Posterior vena cava (tissue), 2 donors: Measurements from ENCODE around the gene CARMIL1. TPM values are rescaled to one million over a fixed set of nuclear protein-coding genes. Genes with fewer than 3 reads are reported as not detected.
"Not testable (repeated sequence)": the region's sequence is repeated elsewhere in the genome, so short reads cannot be mapped to it uniquely, and the experiment has no call there.

Source experiments
- DNase-seq: peaks from one replicate; pipeline ENCODE4 v3.0.0-alpha.2; 2020; ENCODE audit warnings: low spot score
- intact Hi-C, 2 donors: fragments of 100-400 bp; cut with DNase I; formaldehyde crosslinking; loops; one replicate each; pipeline versions ENCODE4 v1.14.1 to v1.14.2; 2022 to 2023
- total RNA-seq, 2 donors: library from RNA; stranded (reverse); fragmentation: NEBNext Ultra II Directional; extraction: Animal tissue kit (Norgen Biotek cat#: 25700); gene quantifications; one replicate each; pipeline ENCODE4 v1.2.1, GENCODE V29; 2021
- donor health status: DM: yes; HTN: yes; CAD: no.
- donor health status: DM: yes; HTN: yes; CAD: no.

The CARMIL1 gene
- total RNA-seq, 2 donors from 2014 or later, result 19.8 to 20.4 TPM

DNA sequence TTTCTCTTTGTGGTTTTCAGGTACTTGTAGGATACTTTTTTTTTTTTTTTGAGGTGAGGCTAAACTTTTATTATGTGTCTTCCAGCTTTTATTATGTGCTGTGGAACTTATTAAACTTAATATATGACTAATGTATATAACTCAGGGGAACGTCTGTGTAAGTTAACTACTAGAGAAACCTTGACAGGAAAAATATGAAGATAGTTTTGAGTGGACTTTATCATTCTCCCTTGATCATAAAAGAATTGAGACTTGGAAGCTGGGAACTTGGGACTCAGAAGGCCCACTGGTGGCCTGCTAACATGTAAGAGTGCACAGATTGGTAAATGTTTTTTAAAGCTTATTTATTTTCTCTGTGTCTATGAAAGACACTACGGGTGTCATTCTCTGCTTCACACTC, 73.1 kb downstream of the CARMIL1 start:
- intact Hi-C loops, result no loop called here
- no peak for DNase-seq

- intact Hi-C loops, result no loop called here
- DNase-seq, result no peak
Measured at GRCh38 chr6:25354078-25354932, 75.1 kb downstream of the CARMIL1 start.

GRCh38 chr6:25359191-25359861, 80.2 kb downstream of the CARMIL1 start:
- DNase-seq, result no peak
- intact Hi-C loops, result no loop called here

DNA sequence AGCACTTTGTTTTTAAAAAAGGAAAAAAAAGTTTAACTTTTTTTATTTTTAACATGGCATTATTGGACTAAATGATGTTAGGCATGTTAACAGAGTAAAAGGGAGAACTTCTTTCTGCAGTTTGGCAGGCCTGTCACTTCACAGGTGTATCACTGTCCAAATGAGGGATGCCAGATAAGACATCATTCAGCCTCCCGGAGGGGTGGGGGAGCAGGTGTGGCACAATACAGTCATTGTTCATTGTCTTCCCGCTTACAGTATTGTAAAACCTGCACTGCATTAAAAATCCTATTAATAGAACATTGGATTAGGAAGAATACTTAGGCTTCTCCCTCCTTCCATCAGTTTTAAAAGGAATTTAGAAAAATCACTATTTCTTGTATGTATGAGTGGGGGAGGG, 80.7 kb downstream of the CARMIL1 start:
- no peak for DNase-seq
- intact Hi-C loops, result no loop called here

GRCh38 chr6:25360621-25361020, 81.4 kb downstream of the CARMIL1 start:
- intact Hi-C loops, result no loop called here
- no peak for DNase-seq

- DNase-seq, result no peak
- intact Hi-C loops, result no loop called here
Measured at GRCh38 chr6:25363427-25363826, 84.3 kb downstream of the CARMIL1 start.

DNA sequence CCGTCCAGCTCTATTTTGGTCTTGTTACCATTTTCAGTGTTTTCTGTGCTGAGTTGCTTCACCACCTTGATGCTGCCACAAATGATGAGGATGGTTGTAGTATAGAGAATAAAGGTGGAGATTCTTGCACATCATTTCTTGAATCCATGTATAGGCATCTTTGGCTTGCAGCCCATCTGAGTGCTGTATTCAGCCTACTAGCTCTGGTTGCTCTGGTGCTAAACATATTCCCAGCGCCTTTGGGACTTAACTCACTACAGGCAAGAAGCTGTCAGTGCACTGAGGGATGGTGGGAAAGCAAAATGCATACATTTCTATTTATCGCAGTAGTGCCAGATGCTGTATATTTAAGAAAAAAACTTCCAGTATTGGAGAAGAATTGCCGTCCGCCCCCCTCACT, 86.0 kb downstream of the CARMIL1 start:
- DNase-seq, result no peak
- intact Hi-C loops, result no loop called here

DNA sequence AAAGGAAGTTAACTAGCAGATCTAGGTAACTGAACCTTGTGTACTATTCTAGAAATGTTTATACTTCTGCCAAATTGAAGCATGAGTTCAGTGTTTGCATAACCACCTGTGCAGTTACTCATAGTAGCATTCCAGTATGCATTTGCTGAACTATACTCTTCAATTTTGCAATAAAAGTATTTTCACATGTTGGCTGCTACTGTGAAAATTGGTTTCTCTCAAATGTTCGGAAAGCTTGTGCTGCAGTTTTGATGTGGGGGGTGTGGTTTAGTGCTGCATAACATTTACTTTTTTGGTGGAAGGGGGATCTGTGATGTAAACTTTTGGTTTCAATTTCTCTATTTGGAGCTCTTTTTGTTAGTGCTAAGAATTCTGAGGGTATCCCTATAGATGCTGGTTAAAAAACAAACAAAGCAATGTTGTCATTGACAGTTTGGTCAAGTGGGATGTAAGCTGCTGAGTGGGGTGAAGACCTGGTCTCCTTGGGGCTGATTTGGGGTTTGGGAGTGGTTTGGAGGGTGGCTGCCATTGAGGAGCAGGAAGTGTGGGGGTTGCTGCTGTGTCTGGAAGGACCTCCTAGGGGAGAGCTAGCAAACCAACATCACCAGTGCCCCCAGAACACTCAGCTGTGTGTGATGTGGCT, 87.8 kb downstream of the CARMIL1 start:
- intact Hi-C loops, result no loop called here
- no peak for DNase-seq

DNA sequence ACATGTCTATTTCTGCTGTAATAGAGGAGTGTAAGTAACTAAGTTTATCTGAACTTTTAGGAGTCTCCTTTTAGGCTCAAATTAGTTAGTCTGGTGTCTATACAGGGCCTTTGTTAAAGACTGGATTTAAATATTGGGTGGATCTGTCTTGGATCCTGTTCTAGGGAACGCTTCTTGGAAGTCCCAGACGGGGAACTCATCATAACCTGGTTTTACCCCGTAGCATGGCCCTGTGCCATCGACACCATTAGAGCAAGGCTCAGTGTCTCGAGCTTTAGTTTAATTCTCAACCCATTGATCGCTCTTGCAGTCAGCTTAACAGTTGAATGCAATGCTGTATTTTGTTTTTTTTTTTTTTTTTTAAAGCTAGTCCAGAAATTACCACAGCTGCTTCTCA, 89.9 kb downstream of the CARMIL1 start:
- no peak for DNase-seq
- intact Hi-C loops, result no loop called here

GRCh38 chr6:25369433-25370177, 90.4 kb downstream of the CARMIL1 start:
- DNase-seq, result no peak
- intact Hi-C loops, result no loop called here

DNA sequence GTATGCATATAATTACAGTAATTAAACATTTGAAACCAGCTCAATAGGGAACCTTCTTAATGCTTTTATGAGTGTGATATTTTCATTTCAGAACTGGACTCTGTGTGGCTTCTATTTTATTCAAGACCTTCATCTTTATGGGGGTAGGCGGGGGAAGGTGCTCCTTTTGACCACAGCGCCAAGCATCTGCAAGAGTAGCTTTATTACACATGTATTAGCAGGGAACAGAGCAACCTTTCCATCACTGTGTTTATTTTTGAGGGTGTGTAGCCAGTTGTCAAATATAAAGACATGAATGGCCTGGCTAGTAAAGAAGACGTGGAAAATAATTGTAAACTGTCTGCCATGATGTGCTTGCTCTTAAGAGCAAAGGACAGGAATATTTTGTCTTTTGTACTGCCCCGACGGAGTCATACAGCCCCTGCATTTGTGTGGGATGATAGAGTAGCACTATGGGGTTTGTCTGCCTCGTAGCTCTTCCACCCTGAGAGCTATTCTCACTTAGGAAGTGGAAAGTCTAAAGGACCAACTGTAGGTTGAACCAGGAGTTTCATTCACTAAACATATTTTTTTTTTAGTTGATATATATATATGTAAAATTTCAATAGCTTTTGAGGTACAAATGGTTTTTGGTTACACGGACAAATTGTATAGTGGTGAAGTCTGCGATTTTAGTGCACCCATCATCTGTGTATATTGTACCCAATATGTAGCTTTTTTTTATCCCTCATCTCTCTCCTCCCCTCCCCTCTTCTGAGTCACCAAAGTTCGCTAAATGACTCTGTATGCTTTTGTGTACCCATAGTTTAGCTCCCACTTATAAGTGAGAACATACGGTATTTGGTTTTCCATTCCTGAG, 91.2 kb downstream of the CARMIL1 start:
- DNase-seq, result no peak
- intact Hi-C loops, result no loop called here

GRCh38 chr6:25371037-25371347, 91.8 kb downstream of the CARMIL1 start:
- intact Hi-C loops, result no loop called here
- no peak for DNase-seq

- intact Hi-C loops, result no loop called here
- no peak for DNase-seq
Measured at GRCh38 chr6:25375125-25375524, 96.0 kb downstream of the CARMIL1 start.

DNA sequence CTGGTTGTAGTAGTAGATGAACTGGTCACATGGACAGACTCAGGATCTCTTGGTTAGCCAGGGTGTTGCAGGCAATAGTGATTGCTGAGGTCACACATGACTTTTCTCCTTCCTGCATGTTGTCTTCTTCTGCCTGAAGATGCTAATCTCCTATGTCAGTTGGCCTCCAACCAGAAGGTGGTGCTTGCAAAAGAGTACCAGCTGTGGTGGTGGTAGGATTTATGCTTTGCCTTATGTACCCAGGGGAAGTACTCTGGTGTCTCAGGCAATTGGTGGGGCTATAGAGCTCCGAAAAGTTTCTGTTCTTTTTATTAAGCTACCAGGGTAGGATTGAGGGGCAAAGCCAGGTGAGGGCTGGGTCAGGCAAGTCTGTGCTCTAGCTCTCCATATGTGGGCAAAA, 98.5 kb downstream of the CARMIL1 start:
- DNase-seq, result no peak
- intact Hi-C loops, result no loop called here

DNA sequence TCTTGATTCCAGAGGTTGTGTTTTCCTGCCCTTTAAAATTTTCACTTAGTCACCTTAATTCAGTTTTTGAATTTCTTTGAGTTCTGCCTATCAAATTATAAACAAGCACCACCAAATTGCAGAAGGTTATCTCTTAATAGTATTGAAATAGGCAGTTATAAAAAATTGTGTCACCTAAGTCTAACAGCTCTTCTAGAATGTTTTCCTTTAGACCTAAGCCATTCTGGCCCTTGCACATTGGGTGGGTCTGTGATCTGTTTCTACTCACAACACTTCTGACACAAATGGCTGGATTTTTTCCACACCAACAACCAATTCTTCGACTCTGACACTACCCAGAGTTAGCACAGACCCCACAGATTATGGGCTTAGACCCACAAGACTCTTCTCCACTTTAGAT, 101.9 kb downstream of the CARMIL1 start:
- intact Hi-C loops, result no loop called here
- no peak for DNase-seq

- intact Hi-C loops, DNase-seq: not testable (repeated sequence)
Measured at GRCh38 chr6:25382476-25382875, 103.3 kb downstream of the CARMIL1 start.

- DNase-seq, result no peak
- intact Hi-C loops, result no loop called here
Measured at GRCh38 chr6:25384234-25384633, 105.1 kb downstream of the CARMIL1 start.

GRCh38 chr6:25384967-25385366, 105.8 kb downstream of the CARMIL1 start:
- intact Hi-C loops, result no loop called here
- DNase-seq, result no peak

DNA sequence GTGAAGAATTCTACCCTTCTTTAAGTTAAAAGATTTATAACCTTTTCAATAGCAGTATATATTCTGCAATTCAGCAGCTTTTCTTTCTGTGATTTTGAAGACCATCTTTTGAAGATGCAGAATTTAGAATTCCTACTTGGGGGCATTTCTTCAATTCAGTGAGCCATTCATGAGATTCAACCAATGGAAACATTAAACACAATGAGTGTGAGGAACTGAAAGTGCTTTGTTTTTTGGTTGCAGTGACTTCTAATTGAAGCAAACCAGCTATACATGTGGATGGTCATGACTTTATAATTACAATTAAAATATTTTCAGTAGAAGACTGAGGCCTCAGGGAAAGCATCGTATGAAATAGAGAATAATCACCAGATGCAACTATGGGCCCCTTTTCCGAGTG, 108.3 kb downstream of the CARMIL1 start:
- DNase-seq, result no peak
- intact Hi-C loops, result no loop called here
